Measurements from ENCODE around the gene GRID2IP.

GRID2IP gene

DNA sequence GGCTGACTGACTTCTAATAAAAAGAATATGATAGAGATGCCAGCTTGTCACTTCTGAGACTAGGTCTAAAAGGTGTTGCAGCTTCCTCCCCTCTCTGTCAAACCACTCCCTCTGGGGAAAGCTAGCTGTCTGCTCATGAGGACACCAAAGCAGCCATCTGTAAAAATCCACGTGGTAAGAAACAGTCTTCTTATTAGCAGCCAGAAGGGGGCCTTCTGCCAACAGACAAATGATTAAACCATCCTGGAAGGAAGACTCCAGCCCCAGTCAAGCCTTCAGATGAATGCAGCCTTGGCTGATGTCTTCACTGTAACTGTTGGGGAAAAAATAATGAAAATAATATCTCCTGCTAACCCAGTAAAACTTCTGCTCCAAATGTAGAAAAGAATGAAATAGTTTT, 61.6 kb downstream of the GRID2IP start:
- TF ChIP-seq, protein P1, sequence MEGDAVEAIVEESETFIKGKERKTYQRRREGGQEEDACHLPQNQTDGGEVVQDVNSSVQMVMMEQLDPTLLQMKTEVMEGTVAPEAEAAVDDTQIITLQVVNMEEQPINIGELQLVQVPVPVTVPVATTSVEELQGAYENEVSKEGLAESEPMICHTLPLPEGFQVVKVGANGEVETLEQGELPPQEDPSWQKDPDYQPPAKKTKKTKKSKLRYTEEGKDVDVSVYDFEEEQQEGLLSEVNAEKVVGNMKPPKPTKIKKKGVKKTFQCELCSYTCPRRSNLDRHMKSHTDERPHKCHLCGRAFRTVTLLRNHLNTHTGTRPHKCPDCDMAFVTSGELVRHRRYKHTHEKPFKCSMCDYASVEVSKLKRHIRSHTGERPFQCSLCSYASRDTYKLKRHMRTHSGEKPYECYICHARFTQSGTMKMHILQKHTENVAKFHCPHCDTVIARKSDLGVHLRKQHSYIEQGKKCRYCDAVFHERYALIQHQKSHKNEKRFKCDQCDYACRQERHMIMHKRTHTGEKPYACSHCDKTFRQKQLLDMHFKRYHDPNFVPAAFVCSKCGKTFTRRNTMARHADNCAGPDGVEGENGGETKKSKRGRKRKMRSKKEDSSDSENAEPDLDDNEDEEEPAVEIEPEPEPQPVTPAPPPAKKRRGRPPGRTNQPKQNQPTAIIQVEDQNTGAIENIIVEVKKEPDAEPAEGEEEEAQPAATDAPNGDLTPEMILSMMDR (IDR thresholded peaks at IDR 0.05; ENCODE audit: insufficient read depth, low read length, poor library complexity, severe bottlenecking) = peak; percentile 37
- no peak for TF ChIP-seq EZH2phosphoT487 (conservative IDR thresholded peaks at IDR 0.05; ENCODE audit: low read length)
- H3K79me2 ChIP-seq (ENCODE audit: insufficient read depth, low read length) = no peaks in the 10 kb centered on the region
- no peaks in the 10 kb centered on the region for H3K27me3 ChIP-seq (ENCODE audit: low read length)
- H3F3A ChIP-seq (ENCODE audit: insufficient read depth) = no peaks in the 10 kb centered on the region
- no peak overlapping the region for H3K4me2 ChIP-seq (ENCODE audit: low read depth, low read length, poor library complexity, severe bottlenecking)
- H3K9ac ChIP-seq (ENCODE audit: low read length) = no peak overlapping the region
- no peaks in the 10 kb centered on the region for H3K36me3 ChIP-seq (ENCODE audit: low read length)
- no peaks in the 10 kb centered on the region for H4K20me1 ChIP-seq (ENCODE audit: low read depth, low read length)
- H2AFZ ChIP-seq (ENCODE audit: low read depth, low read length, severe bottlenecking) = peak overlapping the region; percentile 44
- H3K9me3 ChIP-seq (ENCODE audit: insufficient read depth, low read length) = no peaks in the 10 kb centered on the region
- H3K27ac ChIP-seq (ENCODE audit: low read depth, low read length) = no peak overlapping the region
- no peaks in the 10 kb centered on the region for H3K9me2 ChIP-seq (replicated peaks; ENCODE audit: insufficient read depth, low read length)
- H3K4me3 ChIP-seq (ENCODE audit: insufficient read depth, low read length, poor library complexity, severe bottlenecking) = no peak overlapping the region

DNA sequence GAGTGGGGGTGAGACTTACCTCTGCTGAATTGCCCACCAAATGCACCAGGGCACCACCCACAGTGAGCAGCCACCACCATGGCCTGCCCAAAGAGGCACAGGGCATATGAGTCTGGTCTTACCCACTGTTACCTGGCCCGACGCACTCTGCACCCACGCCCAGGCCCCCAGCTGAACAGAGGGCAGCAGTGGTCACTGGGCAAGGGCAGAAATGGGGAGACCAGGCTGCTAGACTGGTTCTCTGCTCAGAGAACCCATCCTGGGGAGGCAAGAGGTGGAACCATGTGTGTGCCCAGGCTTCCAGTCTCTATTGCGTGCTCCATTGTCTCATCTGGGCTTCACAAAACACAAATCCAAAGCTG, 64.1 kb downstream of the GRID2IP start:
- no peaks in the 10 kb centered on the region for H3K27me3 ChIP-seq (ENCODE audit: low read length)
- 0 out of 2 replicates have a peak, but pooled peaks cover 3% of the 10 kb centered on the region for H4K20me1 ChIP-seq (ENCODE audit: low read depth, low read length)
- no peak overlapping the region for H3K4me3 ChIP-seq (ENCODE audit: insufficient read depth, low read length, poor library complexity, severe bottlenecking)
- no peak overlapping the region for H3K4me2 ChIP-seq (ENCODE audit: low read depth, low read length, poor library complexity, severe bottlenecking)
- peaks cover 17% of the 10 kb centered on the region for H3K79me2 ChIP-seq (ENCODE audit: insufficient read depth, low read length)
- TF ChIP-seq, protein P1 (IDR thresholded peaks at IDR 0.05; ENCODE audit: insufficient read depth, low read length, poor library complexity, severe bottlenecking) = no peak
- no peak for TF ChIP-seq EZH2phosphoT487 (conservative IDR thresholded peaks at IDR 0.05; ENCODE audit: low read length)
- H3K36me3 ChIP-seq (ENCODE audit: low read length) = no peaks in the 10 kb centered on the region
- no peaks in the 10 kb centered on the region for H3F3A ChIP-seq (ENCODE audit: insufficient read depth)
- H3K9me3 ChIP-seq (ENCODE audit: insufficient read depth, low read length) = no peaks in the 10 kb centered on the region
- H3K9ac ChIP-seq (ENCODE audit: low read length) = no peak overlapping the region
- no peak overlapping the region for H3K27ac ChIP-seq (ENCODE audit: low read depth, low read length)
- no peak overlapping the region for H2AFZ ChIP-seq (ENCODE audit: low read depth, low read length, severe bottlenecking)
- no peaks in the 10 kb centered on the region for H3K9me2 ChIP-seq (replicated peaks; ENCODE audit: insufficient read depth, low read length)

DNA sequence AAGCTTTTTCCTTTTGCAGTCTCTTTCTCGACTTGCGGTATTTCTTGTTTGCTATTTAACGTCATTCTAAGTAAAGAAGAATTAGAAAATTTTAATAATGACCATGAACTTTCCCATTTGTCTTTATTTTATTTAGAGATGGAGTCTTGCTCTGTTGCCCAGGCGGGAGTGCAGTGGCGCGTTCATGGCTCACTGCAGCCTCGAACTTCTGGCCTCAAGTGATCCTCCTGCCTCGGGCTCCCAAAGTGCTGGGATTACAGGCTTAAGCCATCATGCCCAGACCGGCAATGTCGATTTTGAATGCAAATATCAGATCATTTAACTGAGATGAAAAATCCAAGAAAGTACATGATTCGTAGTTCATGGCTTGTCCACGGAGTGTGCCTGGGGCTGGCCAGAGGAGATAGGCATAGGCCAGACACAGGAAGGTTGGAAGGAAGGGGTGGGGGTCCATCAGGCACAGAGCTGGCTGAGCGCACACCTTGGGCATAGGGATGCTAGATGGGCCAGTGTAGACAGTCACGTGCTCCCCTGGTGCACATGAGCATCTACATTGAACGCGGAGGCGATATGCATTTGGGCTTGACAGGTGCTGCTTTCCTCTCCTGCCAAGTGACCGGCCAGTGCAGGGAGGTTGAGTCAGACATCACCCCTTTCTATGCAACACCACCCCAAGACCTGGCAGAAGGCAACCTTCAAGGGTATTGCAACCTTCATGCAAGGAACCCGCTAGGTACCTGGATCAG, 64.7 kb downstream of the GRID2IP start:
- H3K9me2 ChIP-seq (replicated peaks; ENCODE audit: insufficient read depth, low read length) = no peaks in the 10 kb centered on the region
- H4K20me1 ChIP-seq (ENCODE audit: low read depth, low read length) = 0 out of 2 replicates have a peak, but pooled peaks cover 4% of the 10 kb centered on the region
- H3K36me3 ChIP-seq (ENCODE audit: low read length) = no peaks in the 10 kb centered on the region
- TF ChIP-seq, protein P1 (IDR thresholded peaks at IDR 0.05; ENCODE audit: insufficient read depth, low read length, poor library complexity, severe bottlenecking) = no peak
- no peak for TF ChIP-seq EZH2phosphoT487 (conservative IDR thresholded peaks at IDR 0.05; ENCODE audit: low read length)
- no peak overlapping the region for H3K27ac ChIP-seq (ENCODE audit: low read depth, low read length)
- no peaks in the 10 kb centered on the region for H3F3A ChIP-seq (ENCODE audit: insufficient read depth)
- H3K9me3 ChIP-seq (ENCODE audit: insufficient read depth, low read length) = no peaks in the 10 kb centered on the region
- no peak overlapping the region for H2AFZ ChIP-seq (ENCODE audit: low read depth, low read length, severe bottlenecking)
- no peak overlapping the region for H3K9ac ChIP-seq (ENCODE audit: low read length)
- H3K79me2 ChIP-seq (ENCODE audit: insufficient read depth, low read length) = peaks cover 22% of the 10 kb centered on the region
- H3K4me3 ChIP-seq (ENCODE audit: insufficient read depth, low read length, poor library complexity, severe bottlenecking) = no peak overlapping the region
- no peaks in the 10 kb centered on the region for H3K27me3 ChIP-seq (ENCODE audit: low read length)
- H3K4me2 ChIP-seq (ENCODE audit: low read depth, low read length, poor library complexity, severe bottlenecking) = no peak overlapping the region

Data from SU-DHL-6 (cell line).